IPS-18c (cell line): ENCODE results near the gene PTPRG.

Source experiments
- H3K4me3 ChIP-seq: 2 replicates; pipeline ENCODE4 v1.7.0; 2013; ENCODE audit warnings: low read depth, mild to moderate bottlenecking, low read length, moderate library complexity; ENCODE audit not compliant: insufficient read depth
- H3K9me3 ChIP-seq: one replicate; pipeline ENCODE4 v1.6.1; 2013; ENCODE audit warnings: mild to moderate bottlenecking, low read length, moderate library complexity; ENCODE audit not compliant: control insufficient read depth, insufficient read depth

The PTPRG gene

GRCh38 chr3:61774279-61774890 lies 213.0 kb downstream of the PTPRG start:
- no peak overlapping the region for H3K4me3 ChIP-seq
- H3K9me3 ChIP-seq = no peaks in the 10 kb centered on the region

- H3K4me3 ChIP-seq = no peak overlapping the region
- H3K9me3 ChIP-seq = no peaks in the 10 kb centered on the region
Observed at GRCh38 chr3:61776390-61776789, 215.0 kb downstream of the PTPRG start.

GRCh38 chr3:61777483-61777882 lies 216.1 kb downstream of the PTPRG start:
- Histone ChIP-seq H3K9me3 (no peaks in the 10 kb centered on the region), H3K4me3 (no peak overlapping the region)

- no peak overlapping the region for H3K4me3 ChIP-seq
- H3K9me3 ChIP-seq = no peaks in the 10 kb centered on the region
Observed at GRCh38 chr3:61778095-61778494, 216.7 kb downstream of the PTPRG start.

- Histone ChIP-seq H3K9me3 (no peaks in the 10 kb centered on the region), H3K4me3 (no peak overlapping the region)
Observed at GRCh38 chr3:61780016-61780415, 218.6 kb downstream of the PTPRG start.

- no peaks in the 10 kb centered on the region for H3K9me3 ChIP-seq
- H3K4me3 ChIP-seq = no peak overlapping the region
Observed at GRCh38 chr3:61780455-61781228, 219.3 kb downstream of the PTPRG start.

- Histone ChIP-seq H3K9me3 (no peaks in the 10 kb centered on the region), H3K4me3 (no peak overlapping the region)
Observed at GRCh38 chr3:61783993-61784718, 222.8 kb downstream of the PTPRG start.

GRCh38 chr3:61788623-61789507 lies 227.5 kb downstream of the PTPRG start:
- no peaks in the 10 kb centered on the region for H3K9me3 ChIP-seq
- no peak overlapping the region for H3K4me3 ChIP-seq

- Histone ChIP-seq H3K9me3 (no peaks in the 10 kb centered on the region), H3K4me3 (no peak overlapping the region)
Observed at GRCh38 chr3:61789861-61790260, 228.5 kb downstream of the PTPRG start.

- Histone ChIP-seq H3K9me3 (no peaks in the 10 kb centered on the region), H3K4me3 (no peak overlapping the region)
Observed at GRCh38 chr3:61790411-61790810, 229.0 kb downstream of the PTPRG start.

- H3K4me3 ChIP-seq = no peak overlapping the region
- no peaks in the 10 kb centered on the region for H3K9me3 ChIP-seq
Observed at GRCh38 chr3:61793056-61793455, 231.7 kb downstream of the PTPRG start.

- Histone ChIP-seq H3K4me3 (no peak overlapping the region), H3K9me3 (no peaks in the 10 kb centered on the region)
Observed at GRCh38 chr3:61793521-61793920, 232.2 kb downstream of the PTPRG start.

GRCh38 chr3:61794341-61794740 lies 233.0 kb downstream of the PTPRG start:
- Histone ChIP-seq H3K9me3 (no peaks in the 10 kb centered on the region), H3K4me3 (no peak overlapping the region)

- H3K4me3 ChIP-seq = no peak overlapping the region
- no peaks in the 10 kb centered on the region for H3K9me3 ChIP-seq
Observed at GRCh38 chr3:61794961-61795360, 233.6 kb downstream of the PTPRG start.

GRCh38 chr3:61796088-61796680 lies 234.8 kb downstream of the PTPRG start:
- H3K9me3 ChIP-seq = no peaks in the 10 kb centered on the region
- no peak overlapping the region for H3K4me3 ChIP-seq

GRCh38 chr3:61796911-61797310 lies 235.5 kb downstream of the PTPRG start:
- H3K9me3 ChIP-seq = no peaks in the 10 kb centered on the region
- H3K4me3 ChIP-seq = no peak overlapping the region

- no peak overlapping the region for H3K4me3 ChIP-seq
- H3K9me3 ChIP-seq = no peaks in the 10 kb centered on the region
Observed at GRCh38 chr3:61802772-61803171, 241.4 kb downstream of the PTPRG start.
